GM18511 (cell line): ENCODE results near the gene ITGB5.
"Not testable (repeated sequence)": the region's sequence is repeated elsewhere in the genome, so short reads cannot be mapped to it uniquely, and the experiment has no call there.

Experiments used
- ATAC-seq: cut with Tn5 transposase; IDR thresholded peaks from one replicate; pipeline ENCODE4 v1.9.1; 2021; ENCODE audit warnings: mild to moderate bottlenecking, moderate library complexity; ENCODE audit not compliant: unreplicated experiment

ITGB5 gene

GRCh38 chr3:124759666-124760401, 127.3 kb downstream of the ITGB5 start:
- ATAC-seq: no peak

- no peak for ATAC-seq
Observed at GRCh38 chr3:124758851-124759635, 128.1 kb downstream of the ITGB5 start.

- ATAC-seq: not testable (repeated sequence)
Observed at GRCh38 chr3:124757926-124758325, 129.2 kb downstream of the ITGB5 start.

- no peak for ATAC-seq
Observed at GRCh38 chr3:124752051-124752450, 135.1 kb downstream of the ITGB5 start.

- no peak for ATAC-seq
Observed at GRCh38 chr3:124751501-124751900, 135.7 kb downstream of the ITGB5 start.

GRCh38 chr3:124749877-124750276, 137.3 kb downstream of the ITGB5 start:
- not testable (repeated sequence) for ATAC-seq

GRCh38 chr3:124748560-124749198, 138.5 kb downstream of the ITGB5 start:
- no peak for ATAC-seq

- ATAC-seq: no peak
Observed at GRCh38 chr3:124747111-124747981, 139.8 kb downstream of the ITGB5 start.

- no peak for ATAC-seq
Observed at GRCh38 chr3:124745756-124746155, 141.4 kb downstream of the ITGB5 start.

- ATAC-seq: no peak
Observed at GRCh38 chr3:124741027-124741426, 146.1 kb downstream of the ITGB5 start.

GRCh38 chr3:124731760-124732159, 155.4 kb downstream of the ITGB5 start:
- ATAC-seq: no peak

- peak; percentile 12 for ATAC-seq
Observed at GRCh38 chr3:124730941-124731297, 156.2 kb downstream of the ITGB5 start.

- peak; percentile 98 for ATAC-seq
Observed at GRCh38 chr3:124730129-124730940, 156.8 kb downstream of the ITGB5 start, which contains the start of gene UMPS. TSS of gene UMPS (plus strand) at chr3:124730452. CDS start at chr3:124730472, 20 bp downstream.

GRCh38 chr3:124722589-124722988, 164.6 kb downstream of the ITGB5 start:
- ATAC-seq: no peak

- ATAC-seq: no peak
Observed at GRCh38 chr3:124714223-124714853, 172.8 kb downstream of the ITGB5 start.
